ENCODE measurements around the gene SCAPER. TPM values are rescaled to one million over a fixed set of nuclear protein-coding genes. Genes with fewer than 3 reads are reported as not detected.

Gene SCAPER
- total RNA-seq, 2 donors from 2014 or later: 15.2 to 17.8 TPM

DNA sequence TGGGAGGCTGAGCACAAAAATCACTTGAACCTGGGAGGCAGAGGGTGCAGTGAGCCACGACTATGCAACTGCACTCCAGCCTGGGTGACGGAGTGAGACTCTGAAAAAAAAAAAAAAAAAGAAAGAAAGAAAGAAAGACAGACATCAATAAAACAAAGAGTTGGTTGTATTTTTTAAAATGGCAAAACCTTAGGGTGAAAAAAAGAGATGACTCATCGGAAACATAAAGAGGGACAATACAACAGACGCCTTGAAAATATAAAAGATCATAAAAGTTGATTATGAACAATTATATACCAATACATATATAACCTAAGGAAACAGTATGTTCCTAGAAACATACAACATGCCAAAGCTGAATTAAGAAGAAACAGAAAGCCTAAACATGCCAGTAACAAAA is 92.8 kb downstream of the SCAPER start:
- H3K9ac ChIP-seq (ENCODE audit: low read depth in 2 of 2, low read length in 2 of 2): no peak overlapping the region
- no peaks in the 10 kb centered on the region for H3K36me3 ChIP-seq
- TF ChIP-seq CTCF (IDR thresholded peaks at IDR 0.05): no peak
- no peaks in the 10 kb centered on the region for H3K27me3 ChIP-seq
- no peaks in the 10 kb centered on the region for H3K4me1 ChIP-seq
- H3K9me3 ChIP-seq: no peaks in the 10 kb centered on the region
- H3K4me3 ChIP-seq: no peak overlapping the region
- no peak for DNase-seq
- intact Hi-C loops (cut with DNase I): no loop called here
- H3K27ac ChIP-seq: no peak overlapping the region

DNA sequence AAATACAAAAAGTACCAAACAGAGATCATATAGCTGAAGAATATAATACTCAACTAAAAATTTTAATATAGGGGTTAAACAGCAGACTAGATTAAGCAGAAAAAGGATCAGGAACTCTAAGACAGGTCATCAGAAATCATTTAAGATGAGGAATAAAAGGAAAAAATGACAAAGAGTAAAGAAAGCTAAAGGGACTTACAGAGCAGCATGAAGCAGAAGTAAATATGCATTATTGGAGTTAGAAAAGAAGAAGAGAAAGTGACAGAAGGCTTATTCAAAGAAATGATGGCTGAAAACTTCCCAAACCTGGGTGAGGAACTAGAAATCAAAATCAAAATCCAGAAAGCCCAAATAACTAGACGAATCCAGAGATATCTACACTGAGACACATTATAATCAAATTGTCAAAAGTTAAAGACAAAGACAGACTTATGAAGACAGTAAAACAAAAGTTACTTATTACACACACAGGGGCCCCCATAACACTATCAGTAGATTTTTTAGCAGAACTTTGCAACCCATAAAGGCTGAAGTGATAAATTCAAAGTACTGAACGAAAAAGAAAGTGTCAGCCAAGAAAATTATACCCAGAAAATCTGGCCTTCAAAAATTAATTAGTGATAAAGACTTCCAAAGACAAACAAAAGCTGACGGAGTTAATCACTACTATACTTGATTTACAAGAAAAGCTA is 95.6 kb downstream of the SCAPER start:
- Histone ChIP-seq H3K4me3 (no peak overlapping the region), H3K4me1 (no peaks in the 10 kb centered on the region), H3K9ac (ENCODE audit: low read depth in 2 of 2, low read length in 2 of 2) (no peak overlapping the region), H3K27ac (no peak overlapping the region), H3K27me3 (no peaks in the 10 kb centered on the region), H3K36me3 (no peaks in the 10 kb centered on the region), H3K9me3 (no peaks in the 10 kb centered on the region)
- TF ChIP-seq CTCF (IDR thresholded peaks at IDR 0.05): no peak
- no peak for DNase-seq
- intact Hi-C loops (cut with DNase I): no loop called here

- Histone ChIP-seq H3K4me3 (no peak overlapping the region), H3K27ac (no peak overlapping the region), H3K36me3 (no peaks in the 10 kb centered on the region), H3K27me3 (no peaks in the 10 kb centered on the region), H3K4me1 (no peaks in the 10 kb centered on the region), H3K9me3 (no peaks in the 10 kb centered on the region), H3K9ac (ENCODE audit: low read depth in 2 of 2, low read length in 2 of 2) (no peak overlapping the region)
- TF ChIP-seq CTCF (IDR thresholded peaks at IDR 0.05): no peak
- intact Hi-C loops (cut with DNase I): no loop called here
- DNase-seq: no peak
Measured at GRCh38 chr15:76803049-76803571, 102.0 kb downstream of the SCAPER start.

- no peak for TF ChIP-seq CTCF (IDR thresholded peaks at IDR 0.05)
- Histone ChIP-seq H3K4me1 (no peaks in the 10 kb centered on the region), H3K36me3 (no peaks in the 10 kb centered on the region), H3K9me3 (no peaks in the 10 kb centered on the region), H3K27ac (no peak overlapping the region), H3K9ac (ENCODE audit: low read depth in 2 of 2, low read length in 2 of 2) (no peak overlapping the region), H3K4me3 (no peak overlapping the region), H3K27me3 (no peaks in the 10 kb centered on the region)
- no peak for DNase-seq
- intact Hi-C loops (cut with DNase I): no loop called here
Measured at GRCh38 chr15:76802411-76802810, 102.7 kb downstream of the SCAPER start.

GRCh38 chr15:76799760-76800159 is 105.4 kb downstream of the SCAPER start:
- DNase-seq: no peak
- H3K27ac ChIP-seq: no peak overlapping the region
- no peak overlapping the region for H3K9ac ChIP-seq (ENCODE audit: low read depth in 2 of 2, low read length in 2 of 2)
- intact Hi-C loops (cut with DNase I): no loop called here
- H3K9me3 ChIP-seq: no peaks in the 10 kb centered on the region
- H3K36me3 ChIP-seq: no peaks in the 10 kb centered on the region
- H3K27me3 ChIP-seq: no peaks in the 10 kb centered on the region
- H3K4me1 ChIP-seq: no peaks in the 10 kb centered on the region
- no peak overlapping the region for H3K4me3 ChIP-seq
- no peak for TF ChIP-seq CTCF (IDR thresholded peaks at IDR 0.05)
